Small intestine (tissue), 7 donors: ENCODE results near the gene INSRR. TPM values are rescaled to one million over a fixed set of nuclear protein-coding genes. Genes with fewer than 3 reads are reported as not detected.
A peak's percentile ranks its signal among the peaks of the same experiment; 100 is the strongest.

Source experiments
- DNase-seq, 2 donors: peaks; one replicate each; pipeline versions ENCODE4 v3.0.0 to v3.0.0-alpha.2; 2013
- FAIRE-seq: peaks from 2 replicates; lab custom pipeline; 2012; peaks lifted over from hg19 to GRCh38; lab: Jason Lieb, UNC
- H3K27ac ChIP-seq, 3 donors: one replicate each; pipeline ENCODE4 v1.5.1; 2013; ENCODE audit warnings: low read length in 2 of 3, mild to moderate bottlenecking in 2 of 3, control low read depth in 1 of 3, inconsistent platforms in 1 of 3, low read depth in 1 of 3, moderate library complexity in 1 of 3
- H3K27me3 ChIP-seq, 3 donors: one replicate each; pipeline ENCODE4 v1.6.1; 2013; ENCODE audit warnings: low read length in 3 of 3, inconsistent platforms in 1 of 3; ENCODE audit not compliant: control insufficient read depth in 3 of 3, insufficient read depth in 3 of 3
- H3K36me3 ChIP-seq, 3 donors: one replicate each; pipeline ENCODE4 v1.6.1; 2013; ENCODE audit warnings: low read length in 3 of 3, inconsistent platforms in 1 of 3, low read depth in 1 of 3, mild to moderate bottlenecking in 1 of 3, moderate library complexity in 1 of 3; ENCODE audit not compliant: control insufficient read depth in 3 of 3, insufficient read depth in 2 of 3
- H3K4me1 ChIP-seq, 3 donors: one replicate each; pipeline ENCODE4 v1.6.1; 2013; ENCODE audit warnings: low read length in 2 of 3, inconsistent platforms in 1 of 3, low read depth in 1 of 3, mild to moderate bottlenecking in 1 of 3, moderate library complexity in 1 of 3; ENCODE audit not compliant: control insufficient read depth in 3 of 3, insufficient read depth in 2 of 3
- H3K4me3 ChIP-seq, 3 donors: one replicate each; pipeline ENCODE4 v1.5.1; 2013; ENCODE audit warnings: low read length in 3 of 3, control low read depth in 1 of 3, inconsistent platforms in 1 of 3, low read depth in 1 of 3, mild to moderate bottlenecking in 1 of 3, moderate library complexity in 1 of 3
- H3K9me3 ChIP-seq, 2 donors: one replicate each; pipeline ENCODE4 v1.6.1; 2013; ENCODE audit warnings: low read depth in 1 of 2, low read length in 1 of 2; ENCODE audit not compliant: control insufficient read depth in 2 of 2, insufficient read depth in 1 of 2
- WGBS, 3 donors: extraction: QIAGEN DNeasy Blood & Tissue Kit; methylation state at CpG; one replicate each; pipeline ENCODE4 v1.1.7; 2013; 5-methylcytosine and 5-hydroxymethylcytosine counted together
- polyA plus RNA-seq, 4 donors: library from polyadenylated mRNA; stranded (reverse) in 3 of 4; unstranded in 1 of 4; fragments of 200-250 nt in 3 of 4; fragments of 120-200 nt in 1 of 4; gene quantifications; one replicate each; pipeline versions ENCODE4 v1.2.1 to v1.2.3, GENCODE V29; 2013
- donor health status: healthy with polysubstance abuse.
- donor health status: control.
- donor health status: control.
- donor health status: Bipolar disorder and iron deficiency.
- donor health status: healthy.

The INSRR gene
- polyA plus RNA-seq, 4 donors: 0.01 to 0.04 TPM; not detected in 2

GRCh38 chr1:156841295-156841855, 17.5 kb downstream of the INSRR start:
- H3K4me3 ChIP-seq: no peak overlapping the region

GRCh38 chr1:156840898-156841279, 18.0 kb downstream of the INSRR start:
- Histone ChIP-seq H3K36me3 (no peaks in the 10 kb centered on the region), H3K9me3 (no peaks in the 10 kb centered on the region), H3K4me1 (peaks cover 0 to 8% (median 0%) of the 10 kb centered on the region in 3 donors), H3K4me3 (no peak overlapping the region), H3K27ac (no peak overlapping the region), H3K27me3 (peaks cover 0 to 78% (median 38%) of the 10 kb centered on the region in 3 donors)
- WGBS, 3 donors: 52 to 64% (median 64%) methylated on average over 13 to 14 of the region's 14 CpGs
- FAIRE-seq (no peak), DNase-seq (no peak)

More at GRCh38 chr1:156841295-156841855, 17.5 kb downstream of the INSRR start:
- WGBS, 3 donors: 62 to 80% (median 78%) methylated on average over 16 of the region's 16 CpGs
- Histone ChIP-seq H3K36me3 (no peaks in the 10 kb centered on the region), H3K27ac (no peak overlapping the region), H3K9me3 (no peaks in the 10 kb centered on the region), H3K27me3 (peaks cover 1 to 79% (median 41%) of the 10 kb centered on the region in 3 donors), H3K4me1 (peaks cover 0 to 8% (median 0%) of the 10 kb centered on the region in 3 donors)
- no peak for DNase-seq
- FAIRE-seq: no peak

GRCh38 chr1:156840186-156840897, 18.6 kb downstream of the INSRR start:
- Histone ChIP-seq H3K9me3 (no peaks in the 10 kb centered on the region), H3K36me3 (no peaks in the 10 kb centered on the region), H3K27me3 (peaks cover 0 to 76% (median 34%) of the 10 kb centered on the region in 3 donors), H3K4me1 (peaks cover 0 to 7% (median 0%) of the 10 kb centered on the region in 3 donors), H3K27ac (no peak overlapping the region), H3K4me3 (no peak overlapping the region)
- 31 to 57% (median 44%) methylated on average over 8 of the region's 8 CpGs for WGBS, 3 donors
- FAIRE-seq: no peak
- no peak for DNase-seq

GRCh38 chr1:156839426-156840109, 19.3 kb downstream of the INSRR start:
- Histone ChIP-seq H3K4me3 (no peak overlapping the region), H3K4me1 (no peaks in the 10 kb centered on the region), H3K9me3 (no peaks in the 10 kb centered on the region), H3K27me3 (peaks cover 0 to 76% (median 27%) of the 10 kb centered on the region in 3 donors), H3K27ac (no peak overlapping the region), H3K36me3 (no peaks in the 10 kb centered on the region)
- 31 to 41% (median 40%) methylated on average over 9 of the region's 9 CpGs for WGBS, 3 donors
- FAIRE-seq: no peak
- DNase-seq: no peak

- no peak for FAIRE-seq
- peaks cover 0 to 75% (median 22%) of the 10 kb centered on the region in 3 donors for H3K27me3 ChIP-seq
- WGBS, 3 donors: 21 to 30% (median 22%) methylated on average over 7 of the region's 7 CpGs
- H3K36me3 ChIP-seq: no peaks in the 10 kb centered on the region
- no peaks in the 10 kb centered on the region for H3K9me3 ChIP-seq
- DNase-seq: peak; percentile 32 to 41
- no peak overlapping the region for H3K4me3 ChIP-seq
- H3K27ac ChIP-seq: no peak overlapping the region
- H3K4me1 ChIP-seq: no peaks in the 10 kb centered on the region
Observed at GRCh38 chr1:156838972-156839371, 19.9 kb downstream of the INSRR start.

- no peak overlapping the region for H3K27ac ChIP-seq
- WGBS, 3 donors: 29 to 70% (median 56%) methylated on average over 4 of the region's 4 CpGs
- H3K27me3 ChIP-seq: peaks cover 0 to 64% (median 5%) of the 10 kb centered on the region in 3 donors
- H3K36me3 ChIP-seq: no peaks in the 10 kb centered on the region
- DNase-seq (no peak), FAIRE-seq (no peak)
- no peak overlapping the region for H3K4me3 ChIP-seq
- H3K9me3 ChIP-seq: no peaks in the 10 kb centered on the region
- H3K4me1 ChIP-seq: no peaks in the 10 kb centered on the region
Observed at GRCh38 chr1:156836892-156837291, 22.0 kb downstream of the INSRR start.

- Histone ChIP-seq H3K36me3 (no peaks in the 10 kb centered on the region), H3K27me3 (peaks cover 0 to 57% (median 0%) of the 10 kb centered on the region in 3 donors), H3K27ac (no peak overlapping the region), H3K4me1 (no peaks in the 10 kb centered on the region), H3K9me3 (no peaks in the 10 kb centered on the region), H3K4me3 (no peak overlapping the region)
- 30 to 52% (median 32%) methylated on average over 5 of the region's 5 CpGs for WGBS, 3 donors
- DNase-seq (no peak), FAIRE-seq (no peak)
Observed at GRCh38 chr1:156836041-156836654, 22.8 kb downstream of the INSRR start.

GRCh38 chr1:156834322-156834721, 24.6 kb downstream of the INSRR start:
- Histone ChIP-seq H3K27ac (no peak overlapping the region), H3K9me3 (no peaks in the 10 kb centered on the region), H3K36me3 (no peaks in the 10 kb centered on the region), H3K4me3 (no peak overlapping the region), H3K27me3 (peaks cover 0 to 45% (median 0%) of the 10 kb centered on the region in 3 donors), H3K4me1 (no peaks in the 10 kb centered on the region)
- no peak for DNase-seq
- WGBS, 3 donors: 58 to 70% (median 58%) methylated on average over 3 of the region's 3 CpGs
- no peak for FAIRE-seq
